Activated CD8-positive, alpha-beta memory T cell treated with anti-CD3 and anti-CD28 coated beads, Interleukin-2, amount 50 U/mL, for 24 hours (primary cell): Measurements from ENCODE around the gene PRELID1.
A peak's percentile ranks its signal among the peaks of the same experiment; 100 is the strongest.

Source experiments
- DNase-seq: peaks from one replicate; pipeline ENCODE4 v3.0.0-alpha.2; 2020; ENCODE audit errors: extremely low read depth

The PRELID1 gene

GRCh38 chr5:177313561-177314259 lies 10.1 kb downstream of the PRELID1 start:
- no peak for DNase-seq

- DNase-seq: no peak
Measured at GRCh38 chr5:177314376-177315342, 11.1 kb downstream of the PRELID1 start.

- no peak for DNase-seq
Measured at GRCh38 chr5:177315411-177315810, 11.8 kb downstream of the PRELID1 start.

GRCh38 chr5:177316005-177316404 lies 12.4 kb downstream of the PRELID1 start:
- DNase-seq: no peak

- DNase-seq: peak; percentile 53
Measured at GRCh38 chr5:177317959-177318377, 14.4 kb downstream of the PRELID1 start.

- DNase-seq: no peak
Measured at GRCh38 chr5:177319913-177320588, 16.5 kb downstream of the PRELID1 start.

GRCh38 chr5:177320879-177321278 lies 17.3 kb downstream of the PRELID1 start:
- DNase-seq: no peak

- no peak for DNase-seq
Measured at GRCh38 chr5:177325868-177326381, 22.3 kb downstream of the PRELID1 start.

GRCh38 chr5:177327539-177328522 lies 24.2 kb downstream of the PRELID1 start:
- no peak for DNase-seq

- DNase-seq: no peak
Measured at GRCh38 chr5:177328545-177329231, 25.1 kb downstream of the PRELID1 start.

GRCh38 chr5:177329883-177330282 lies 26.3 kb downstream of the PRELID1 start:
- no peak for DNase-seq

GRCh38 chr5:177330991-177331842 lies 27.6 kb downstream of the PRELID1 start:
- DNase-seq: no peak

- DNase-seq: no peak
Measured at GRCh38 chr5:177332031-177332895, 28.7 kb downstream of the PRELID1 start.

GRCh38 chr5:177332896-177333260 lies 29.3 kb downstream of the PRELID1 start:
- no peak for DNase-seq

GRCh38 chr5:177333420-177334154 lies 30.0 kb downstream of the PRELID1 start:
- no peak for DNase-seq

- DNase-seq: no peak
Measured at GRCh38 chr5:177334155-177334551, 30.6 kb downstream of the PRELID1 start.
